ENCODE data around the gene SMIM5. TPM values are rescaled to one million over a fixed set of nuclear protein-coding genes. Genes with fewer than 3 reads are reported as not detected.

SMIM5 gene
- polyA plus RNA-seq, 3 donors: 0.15 to 3.3 (median 0.43) TPM

GRCh38 chr17:75612906-75613626 lies 20.2 kb upstream of the SMIM5 start:
- Histone ChIP-seq H3K4me3 (replicated peaks in 1 of 3; ENCODE audit: low read depth in 2 of 3, low read length in 3 of 3) (no peak overlapping the region), H3K27ac (ENCODE audit: low read depth in 1 of 2, low read length in 2 of 2) (no peak overlapping the region), H3K9me3 (replicated peaks in 1 of 2; ENCODE audit: control insufficient read depth in 1 of 2, insufficient read depth in 1 of 2, low read length in 2 of 2) (no peaks in the 10 kb centered on the region), H3K9ac (ENCODE audit: insufficient read depth, low read length, poor library complexity, severe bottlenecking) (no peak overlapping the region), H4K20me1 (ENCODE audit: insufficient read depth, low read length) (no peaks in the 10 kb centered on the region), H2AFZ (ENCODE audit: insufficient read depth, low read depth, low read length, poor library complexity, severe bottlenecking) (no peak overlapping the region), H3K4me1 (ENCODE audit: control insufficient read depth in 1 of 2, insufficient read depth in 2 of 2, low read length in 2 of 2) (no peaks in the 10 kb centered on the region), H3K4me2 (replicated peaks; ENCODE audit: extremely low read depth, low read length, poor library complexity, severe bottlenecking) (no peak overlapping the region), H3K27me3 (ENCODE audit: control insufficient read depth in 2 of 2, insufficient read depth in 2 of 2, low read length in 2 of 2) (no peaks in the 10 kb centered on the region), H3K79me2 (ENCODE audit: insufficient read depth, low read length) (no peaks in the 10 kb centered on the region), H3K36me3 (replicated peaks in 1 of 2; ENCODE audit: control insufficient read depth in 1 of 2, insufficient read depth in 2 of 2, low read length in 2 of 2) (peaks cover 77 to 83% of the 10 kb centered on the region in 2 donors)
- no peak overlapping the region for H3K4me3 Mint-ChIP-seq
- intact Hi-C loops (cut with micrococcal nuclease): no loop called here
- no peaks in the 10 kb centered on the region for H3K9me3 Mint-ChIP-seq
- no peak overlapping the region for H3K27ac Mint-ChIP-seq
- WGBS (ENCODE audit: insufficient coverage): 92% methylated on average over 25 of the region's 27 CpGs
- H3K36me3 Mint-ChIP-seq: peaks cover 44 to 76% of the 10 kb centered on the region in 2 donors
- no peak for DNase-seq
- H3K4me1 Mint-ChIP-seq: no peaks in the 10 kb centered on the region
- no peak for TF ChIP-seq CTCF (IDR thresholded peaks at IDR 0.05)
- H3K27me3 Mint-ChIP-seq (ENCODE audit: low read depth in 3 of 3): peaks cover 0 to 2% (median 0%) of the 10 kb centered on the region in 3 donors

- Mint-ChIP-seq H3K27me3 (ENCODE audit: low read depth in 3 of 3) (peaks cover 0 to 2% (median 0%) of the 10 kb centered on the region in 3 donors), H3K9me3 (no peaks in the 10 kb centered on the region), H3K4me3 (no peak overlapping the region), H3K4me1 (no peaks in the 10 kb centered on the region), H3K36me3 (peaks cover 53 to 85% of the 10 kb centered on the region in 2 donors), H3K27ac (no peak overlapping the region)
- Histone ChIP-seq H3K9ac (ENCODE audit: insufficient read depth, low read length, poor library complexity, severe bottlenecking) (no peak overlapping the region), H3K4me1 (ENCODE audit: control insufficient read depth in 1 of 2, insufficient read depth in 2 of 2, low read length in 2 of 2) (no peaks in the 10 kb centered on the region), H3K27ac (ENCODE audit: low read depth in 1 of 2, low read length in 2 of 2) (no peak overlapping the region), H3K4me3 (replicated peaks in 1 of 3; ENCODE audit: low read depth in 2 of 3, low read length in 3 of 3) (no peak overlapping the region), H3K27me3 (ENCODE audit: control insufficient read depth in 2 of 2, insufficient read depth in 2 of 2, low read length in 2 of 2) (no peaks in the 10 kb centered on the region), H4K20me1 (ENCODE audit: insufficient read depth, low read length) (no peaks in the 10 kb centered on the region), H3K36me3 (replicated peaks in 1 of 2; ENCODE audit: control insufficient read depth in 1 of 2, insufficient read depth in 2 of 2, low read length in 2 of 2) (peaks cover 86 to 92% of the 10 kb centered on the region in 2 donors), H3K79me2 (ENCODE audit: insufficient read depth, low read length) (no peaks in the 10 kb centered on the region), H2AFZ (ENCODE audit: insufficient read depth, low read depth, low read length, poor library complexity, severe bottlenecking) (no peak overlapping the region), H3K4me2 (replicated peaks; ENCODE audit: extremely low read depth, low read length, poor library complexity, severe bottlenecking) (no peak overlapping the region), H3K9me3 (replicated peaks in 1 of 2; ENCODE audit: control insufficient read depth in 1 of 2, insufficient read depth in 1 of 2, low read length in 2 of 2) (no peaks in the 10 kb centered on the region)
- no peak for TF ChIP-seq CTCF (IDR thresholded peaks at IDR 0.05)
- 97% methylated on average over 12 of the region's 12 CpGs for whole genome bisulfite sequencing (ENCODE audit: insufficient coverage)
- intact Hi-C loops (cut with micrococcal nuclease): no loop called here
- DNase-seq: no peak
These were observed 19.2 kb upstream of the SMIM5 start for GRCh38 chr17:75614006-75614405.

All from CD14-positive monocyte (primary cell).